Measurements from ENCODE around the gene RAP1A.

DNA sequence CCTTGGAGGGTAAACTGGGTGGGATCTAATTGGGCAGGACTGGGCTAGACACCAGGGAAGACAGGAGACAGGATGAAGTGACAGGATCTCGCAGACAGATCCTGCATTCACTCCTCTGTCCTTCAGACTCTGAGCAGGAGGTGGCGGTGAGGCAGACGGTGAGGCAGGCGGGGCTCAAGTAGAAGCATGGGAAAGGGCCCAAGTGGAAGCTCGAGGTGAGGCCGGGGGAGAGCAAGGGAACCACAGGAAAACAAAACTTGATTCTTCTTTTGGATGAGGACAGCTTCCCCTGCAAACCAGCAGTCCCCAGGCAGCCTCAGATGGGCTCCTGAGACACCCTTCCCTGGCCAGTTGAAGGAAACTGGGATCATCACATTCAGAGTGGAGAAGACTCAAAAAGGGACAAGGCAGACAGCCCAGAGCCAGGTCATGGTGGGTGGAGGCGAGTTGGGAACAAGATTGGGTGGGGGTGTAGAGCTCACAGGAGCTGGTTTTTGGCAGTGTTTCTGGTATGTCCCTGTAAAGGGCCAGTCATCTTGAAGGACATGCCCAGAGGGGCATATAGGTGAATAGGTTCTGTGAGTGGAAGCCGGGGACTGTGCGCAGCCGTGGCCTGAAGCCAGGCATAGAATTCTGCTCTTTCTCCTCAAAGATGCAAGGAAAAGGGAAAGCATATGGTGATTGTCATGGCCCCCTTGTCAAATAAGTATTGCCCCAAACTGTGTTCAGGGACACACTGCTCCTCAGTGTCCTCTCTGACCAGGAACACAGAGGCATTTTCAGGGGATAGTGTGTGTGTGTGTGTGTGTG, 101.6 kb downstream of the RAP1A start:
- TF ChIP-seq YY1 (IDR thresholded peaks at IDR 0.05) (no peak), JUND (IDR thresholded peaks at IDR 0.05) (no peak), TAF1 (conservative IDR thresholded peaks at IDR 0.05) (no peak), RAD21 (IDR thresholded peaks at IDR 0.05) (no peak), SP1 (IDR thresholded peaks at IDR 0.05) (no peak), EGR1 (IDR thresholded peaks at IDR 0.05; ENCODE audit: low read depth in 2 of 2) (no peak), FOXA1 (IDR thresholded peaks at IDR 0.05) (no peak)
- TF ChIP-seq, protein P1, sequence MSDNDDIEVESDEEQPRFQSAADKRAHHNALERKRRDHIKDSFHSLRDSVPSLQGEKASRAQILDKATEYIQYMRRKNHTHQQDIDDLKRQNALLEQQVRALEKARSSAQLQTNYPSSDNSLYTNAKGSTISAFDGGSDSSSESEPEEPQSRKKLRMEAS (IDR thresholded peaks at IDR 0.05): no peak
- TF ChIP-seq, protein P2, sequence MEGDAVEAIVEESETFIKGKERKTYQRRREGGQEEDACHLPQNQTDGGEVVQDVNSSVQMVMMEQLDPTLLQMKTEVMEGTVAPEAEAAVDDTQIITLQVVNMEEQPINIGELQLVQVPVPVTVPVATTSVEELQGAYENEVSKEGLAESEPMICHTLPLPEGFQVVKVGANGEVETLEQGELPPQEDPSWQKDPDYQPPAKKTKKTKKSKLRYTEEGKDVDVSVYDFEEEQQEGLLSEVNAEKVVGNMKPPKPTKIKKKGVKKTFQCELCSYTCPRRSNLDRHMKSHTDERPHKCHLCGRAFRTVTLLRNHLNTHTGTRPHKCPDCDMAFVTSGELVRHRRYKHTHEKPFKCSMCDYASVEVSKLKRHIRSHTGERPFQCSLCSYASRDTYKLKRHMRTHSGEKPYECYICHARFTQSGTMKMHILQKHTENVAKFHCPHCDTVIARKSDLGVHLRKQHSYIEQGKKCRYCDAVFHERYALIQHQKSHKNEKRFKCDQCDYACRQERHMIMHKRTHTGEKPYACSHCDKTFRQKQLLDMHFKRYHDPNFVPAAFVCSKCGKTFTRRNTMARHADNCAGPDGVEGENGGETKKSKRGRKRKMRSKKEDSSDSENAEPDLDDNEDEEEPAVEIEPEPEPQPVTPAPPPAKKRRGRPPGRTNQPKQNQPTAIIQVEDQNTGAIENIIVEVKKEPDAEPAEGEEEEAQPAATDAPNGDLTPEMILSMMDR (IDR thresholded peaks at IDR 0.05; ENCODE audit: low read depth, low read length, missing input control): no peak
- TF ChIP-seq, protein P3, sequence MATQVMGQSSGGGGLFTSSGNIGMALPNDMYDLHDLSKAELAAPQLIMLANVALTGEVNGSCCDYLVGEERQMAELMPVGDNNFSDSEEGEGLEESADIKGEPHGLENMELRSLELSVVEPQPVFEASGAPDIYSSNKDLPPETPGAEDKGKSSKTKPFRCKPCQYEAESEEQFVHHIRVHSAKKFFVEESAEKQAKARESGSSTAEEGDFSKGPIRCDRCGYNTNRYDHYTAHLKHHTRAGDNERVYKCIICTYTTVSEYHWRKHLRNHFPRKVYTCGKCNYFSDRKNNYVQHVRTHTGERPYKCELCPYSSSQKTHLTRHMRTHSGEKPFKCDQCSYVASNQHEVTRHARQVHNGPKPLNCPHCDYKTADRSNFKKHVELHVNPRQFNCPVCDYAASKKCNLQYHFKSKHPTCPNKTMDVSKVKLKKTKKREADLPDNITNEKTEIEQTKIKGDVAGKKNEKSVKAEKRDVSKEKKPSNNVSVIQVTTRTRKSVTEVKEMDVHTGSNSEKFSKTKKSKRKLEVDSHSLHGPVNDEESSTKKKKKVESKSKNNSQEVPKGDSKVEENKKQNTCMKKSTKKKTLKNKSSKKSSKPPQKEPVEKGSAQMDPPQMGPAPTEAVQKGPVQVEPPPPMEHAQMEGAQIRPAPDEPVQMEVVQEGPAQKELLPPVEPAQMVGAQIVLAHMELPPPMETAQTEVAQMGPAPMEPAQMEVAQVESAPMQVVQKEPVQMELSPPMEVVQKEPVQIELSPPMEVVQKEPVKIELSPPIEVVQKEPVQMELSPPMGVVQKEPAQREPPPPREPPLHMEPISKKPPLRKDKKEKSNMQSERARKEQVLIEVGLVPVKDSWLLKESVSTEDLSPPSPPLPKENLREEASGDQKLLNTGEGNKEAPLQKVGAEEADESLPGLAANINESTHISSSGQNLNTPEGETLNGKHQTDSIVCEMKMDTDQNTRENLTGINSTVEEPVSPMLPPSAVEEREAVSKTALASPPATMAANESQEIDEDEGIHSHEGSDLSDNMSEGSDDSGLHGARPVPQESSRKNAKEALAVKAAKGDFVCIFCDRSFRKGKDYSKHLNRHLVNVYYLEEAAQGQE (IDR thresholded peaks at IDR 0.05): no peak
- TF ChIP-seq, protein P4, sequence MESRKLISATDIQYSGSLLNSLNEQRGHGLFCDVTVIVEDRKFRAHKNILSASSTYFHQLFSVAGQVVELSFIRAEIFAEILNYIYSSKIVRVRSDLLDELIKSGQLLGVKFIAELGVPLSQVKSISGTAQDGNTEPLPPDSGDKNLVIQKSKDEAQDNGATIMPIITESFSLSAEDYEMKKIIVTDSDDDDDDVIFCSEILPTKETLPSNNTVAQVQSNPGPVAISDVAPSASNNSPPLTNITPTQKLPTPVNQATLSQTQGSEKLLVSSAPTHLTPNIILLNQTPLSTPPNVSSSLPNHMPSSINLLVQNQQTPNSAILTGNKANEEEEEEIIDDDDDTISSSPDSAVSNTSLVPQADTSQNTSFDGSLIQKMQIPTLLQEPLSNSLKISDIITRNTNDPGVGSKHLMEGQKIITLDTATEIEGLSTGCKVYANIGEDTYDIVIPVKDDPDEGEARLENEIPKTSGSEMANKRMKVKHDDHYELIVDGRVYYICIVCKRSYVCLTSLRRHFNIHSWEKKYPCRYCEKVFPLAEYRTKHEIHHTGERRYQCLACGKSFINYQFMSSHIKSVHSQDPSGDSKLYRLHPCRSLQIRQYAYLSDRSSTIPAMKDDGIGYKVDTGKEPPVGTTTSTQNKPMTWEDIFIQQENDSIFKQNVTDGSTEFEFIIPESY (IDR thresholded peaks at IDR 0.05): no peak

All from liver (tissue), 3 donors.